GM19438 (cell line): ENCODE results near the gene KCTD10.
"Not testable (repeated sequence)": the region's sequence is repeated elsewhere in the genome, so short reads cannot be mapped to it uniquely, and the experiment has no call there.

ENCODE experiments used
- ATAC-seq: cut with Tn5 transposase; IDR thresholded peaks from one replicate; pipeline ENCODE4 v1.9.1; 2021; ENCODE audit warnings: low read depth; ENCODE audit not compliant: unreplicated experiment

KCTD10 gene

GRCh38 chr12:109450980-109451379 is 26.1 kb downstream of the KCTD10 start:
- no peak for ATAC-seq

- ATAC-seq: no peak
Measured at GRCh38 chr12:109449845-109450532, 27.1 kb downstream of the KCTD10 start.

GRCh38 chr12:109448707-109449390 is 28.3 kb downstream of the KCTD10 start:
- no peak for ATAC-seq

- no peak for ATAC-seq
Measured at GRCh38 chr12:109448272-109448671, 28.8 kb downstream of the KCTD10 start.

- no peak for ATAC-seq
Measured at GRCh38 chr12:109447482-109447881, 29.6 kb downstream of the KCTD10 start.

GRCh38 chr12:109446869-109447268 is 30.2 kb downstream of the KCTD10 start:
- no peak for ATAC-seq

GRCh38 chr12:109445191-109445609 is 31.9 kb downstream of the KCTD10 start:
- ATAC-seq: no peak

GRCh38 chr12:109444259-109444658 is 32.8 kb downstream of the KCTD10 start:
- no peak for ATAC-seq

GRCh38 chr12:109443794-109444193 is 33.3 kb downstream of the KCTD10 start:
- no peak for ATAC-seq

- no peak for ATAC-seq
Measured at GRCh38 chr12:109440851-109441490, 36.1 kb downstream of the KCTD10 start.

- not testable (repeated sequence) for ATAC-seq
Measured at GRCh38 chr12:109439951-109440350, 37.1 kb downstream of the KCTD10 start.

- ATAC-seq: no peak
Measured at GRCh38 chr12:109439181-109439580, 37.9 kb downstream of the KCTD10 start.

- no peak for ATAC-seq
Measured at GRCh38 chr12:109436188-109436560, 40.9 kb downstream of the KCTD10 start.

GRCh38 chr12:109435428-109436187 is 41.5 kb downstream of the KCTD10 start:
- no peak for ATAC-seq

- ATAC-seq: no peak
Measured at GRCh38 chr12:109434582-109434981, 42.5 kb downstream of the KCTD10 start.

GRCh38 chr12:109433618-109434017 is 43.5 kb downstream of the KCTD10 start:
- ATAC-seq: no peak

GRCh38 chr12:109432842-109433304 is 44.2 kb downstream of the KCTD10 start:
- ATAC-seq: no peak

GRCh38 chr12:109432431-109432830 is 44.7 kb downstream of the KCTD10 start:
- no peak for ATAC-seq

GRCh38 chr12:109430244-109430643 is 46.9 kb downstream of the KCTD10 start:
- ATAC-seq: no peak

- ATAC-seq: not testable (repeated sequence)
Measured at GRCh38 chr12:109428804-109429203, 48.3 kb downstream of the KCTD10 start.
